Peyer's patch (tissue), 4 donors: ENCODE results near the gene MYOF.

ENCODE experiments used
- CTCF ChIP-seq, 6 experiments: fragments of 450-650 bp in 4 of 6; fragments of 200-600 bp in 2 of 6; sonication (generic) in 1 of 6; IDR thresholded peaks; one replicate each; pipeline ENCODE4 v1.5.1; 2017 to 2019; ENCODE audit warnings: antibody characterized with exemption in 6 of 6, mild to moderate bottlenecking in 3 of 6, moderate library complexity in 1 of 6
- POLR2A ChIP-seq, 2 donors: fragments of 450-650 bp; IDR thresholded peaks; one replicate each; pipeline ENCODE4 v1.5.1; 2017; ENCODE audit warnings: antibody characterized with exemption in 2 of 2, mild to moderate bottlenecking in 2 of 2, moderate library complexity in 2 of 2

GRCh38 chr10:93496322-93497041, 14.3 kb upstream of the MYOF start, which contains the start of gene CEP55:
- TF ChIP-seq POLR2A (IDR thresholded peaks at IDR 0.05) (no peak), CTCF (IDR thresholded peaks at IDR 0.05) (peak in 3 of 6 experiments; percentile 4 to 9 (median 8))
